Astrocyte (in vitro differentiated cells and primary cell): ENCODE results near the gene DNAJC4. TPM values are rescaled to one million over a fixed set of nuclear protein-coding genes. Genes with fewer than 3 reads are reported as not detected.
A peak's percentile ranks its signal among the peaks of the same experiment; 100 is the strongest.

ENCODE experiments used
- DNase-seq: peaks from one replicate; pipeline ENCODE4 v3.0.0-alpha.2; 2010; ENCODE audit warnings: low read depth
- FAIRE-seq: peaks from 2 replicates; lab custom pipeline; 2011; peaks lifted over from hg19 to GRCh38; lab: Jason Lieb, UNC
- H2AFZ ChIP-seq: 2 replicates; pipeline ENCODE4 v1.6.0; 2012; ENCODE audit warnings: low read depth, low read length, inconsistent platforms
- H3K27ac ChIP-seq: 2 replicates; pipeline ENCODE4 v1.5.1; 2011; ENCODE audit warnings: low read depth, low read length, inconsistent platforms
- H3K27me3 ChIP-seq: 2 replicates; pipeline ENCODE4 v1.6.0; 2011; ENCODE audit warnings: low read length, inconsistent platforms; ENCODE audit not compliant: insufficient read depth
- H3K36me3 ChIP-seq: 2 replicates; pipeline ENCODE4 v1.5.1; 2011; ENCODE audit warnings: low read length, inconsistent platforms; ENCODE audit not compliant: insufficient read depth
- H3K4me1 ChIP-seq: 2 replicates; pipeline ENCODE4 v1.5.1; 2011; ENCODE audit warnings: low read length, inconsistent platforms; ENCODE audit not compliant: insufficient read depth
- H3K4me2 ChIP-seq: 2 replicates; pipeline ENCODE4 v1.6.0; 2012; ENCODE audit warnings: low read length, inconsistent platforms
- H3K4me3 ChIP-seq: 2 replicates; pipeline ENCODE4 v1.5.1; 2011; ENCODE audit warnings: low read depth, mild to moderate bottlenecking, low read length, inconsistent platforms; ENCODE audit not compliant: insufficient read depth
- H3K79me2 ChIP-seq: 2 replicates; pipeline ENCODE4 v1.6.0; 2012; ENCODE audit warnings: mild to moderate bottlenecking, low read length, inconsistent platforms; ENCODE audit not compliant: insufficient read depth
- H3K9ac ChIP-seq: 2 replicates; pipeline ENCODE4 v1.6.0; 2012; ENCODE audit warnings: mild to moderate bottlenecking, low read length, inconsistent platforms
- H3K9me3 ChIP-seq: 2 replicates; pipeline ENCODE4 v1.5.1; 2012; ENCODE audit warnings: low read depth, mild to moderate bottlenecking, low read length, inconsistent platforms; ENCODE audit not compliant: insufficient read depth
- H4K20me1 ChIP-seq: 2 replicates; pipeline ENCODE4 v1.6.0; 2012; ENCODE audit warnings: low read length, inconsistent platforms; ENCODE audit not compliant: insufficient read depth
- H3K27ac Mint-ChIP-seq: one replicate; pipeline ENCODE4 v1.8.0; 2021; ENCODE audit warnings: mild to moderate bottlenecking, mixed read lengths; ENCODE audit not compliant: unreplicated experiment
- H3K27me3 Mint-ChIP-seq: one replicate; pipeline ENCODE4 v1.8.0; 2021; ENCODE audit warnings: low read depth, mixed read lengths; ENCODE audit not compliant: unreplicated experiment
- H3K36me3 Mint-ChIP-seq: one replicate; pipeline ENCODE4 v1.8.0; 2021; ENCODE audit warnings: low read depth, mixed read lengths; ENCODE audit not compliant: unreplicated experiment
- H3K4me1 Mint-ChIP-seq: one replicate; pipeline ENCODE4 v1.8.0; 2021; ENCODE audit warnings: low read depth, mixed read lengths; ENCODE audit not compliant: unreplicated experiment
- H3K4me3 Mint-ChIP-seq: one replicate; pipeline ENCODE4 v1.8.0; 2021; ENCODE audit warnings: mild to moderate bottlenecking, moderate library complexity, mixed read lengths; ENCODE audit not compliant: unreplicated experiment
- H3K9me3 Mint-ChIP-seq: one replicate; pipeline ENCODE4 v1.8.0; 2021; ENCODE audit warnings: mild to moderate bottlenecking, mixed read lengths; ENCODE audit not compliant: unreplicated experiment
- EZH2 ChIP-seq: IDR thresholded peaks from 2 replicates; pipeline ENCODE4 v1.6.1; 2012; ENCODE audit warnings: mild to moderate bottlenecking, low read length, inconsistent platforms; ENCODE audit not compliant: insufficient read depth
- total RNA-seq: library from RNA; stranded (reverse); gene quantifications from 2 replicates; pipeline ENCODE4 v1.2.1, GENCODE V29; 2021
- TF ChIP-seq, protein P1 (sequence below): IDR thresholded peaks from 2 replicates; pipeline ENCODE4 v1.5.1; 2011; ENCODE audit warnings: low read depth, mild to moderate bottlenecking, inconsistent platforms, low read length, moderate library complexity; ENCODE audit not compliant: insufficient read depth

DNAJC4 gene
- total RNA-seq, 1 donor from 2014 or later = 23.8 TPM

DNA sequence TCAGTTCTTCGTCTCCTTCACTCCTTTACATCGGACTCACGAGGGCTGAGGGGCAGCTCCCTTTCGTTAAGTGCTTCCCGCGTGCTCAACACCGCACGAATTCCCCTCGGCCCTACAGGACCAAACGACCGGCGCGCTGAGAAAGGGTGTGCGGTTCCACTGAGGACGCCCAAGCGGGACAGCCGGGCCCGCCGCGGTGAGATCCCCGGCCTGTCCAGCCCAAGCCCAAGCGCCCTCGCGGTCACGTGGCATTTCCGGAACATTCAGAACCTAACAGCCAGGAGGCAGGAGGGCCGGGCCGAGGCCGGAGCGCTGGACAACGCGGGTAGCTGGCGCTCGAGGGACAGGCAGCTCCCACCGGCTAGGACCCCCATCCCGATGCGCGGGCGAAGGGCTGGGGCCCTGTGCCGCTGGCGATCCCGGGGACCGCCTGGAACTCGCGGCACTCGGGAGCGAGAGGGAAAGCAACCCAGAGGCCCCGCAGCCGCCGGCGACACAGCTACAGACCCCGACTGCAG, 45.1 kb upstream of the DNAJC4 start:
- Histone ChIP-seq H3K27ac (peak overlapping the region; percentile 86), H2AFZ (peak overlapping the region; percentile 76), H3K27me3 (no peaks in the 10 kb centered on the region), H3K36me3 (peaks cover 5% of the 10 kb centered on the region), H3K4me3 (peak overlapping the region; percentile 70), H3K9me3 (no peaks in the 10 kb centered on the region), H3K4me1 (peaks cover 22% of the 10 kb centered on the region), H4K20me1 (peaks cover 11% of the 10 kb centered on the region), H3K4me2 (peak overlapping the region; percentile 93), H3K79me2 (peaks cover 27% of the 10 kb centered on the region), H3K9ac (peak overlapping the region; percentile 90)
- peak overlapping the region; percentile 87 for H3K27ac Mint-ChIP-seq
- H3K36me3 Mint-ChIP-seq = peaks cover 3% of the 10 kb centered on the region
- FAIRE-seq = no peak
- no peaks in the 10 kb centered on the region for H3K9me3 Mint-ChIP-seq
- TF ChIP-seq, protein P1, sequence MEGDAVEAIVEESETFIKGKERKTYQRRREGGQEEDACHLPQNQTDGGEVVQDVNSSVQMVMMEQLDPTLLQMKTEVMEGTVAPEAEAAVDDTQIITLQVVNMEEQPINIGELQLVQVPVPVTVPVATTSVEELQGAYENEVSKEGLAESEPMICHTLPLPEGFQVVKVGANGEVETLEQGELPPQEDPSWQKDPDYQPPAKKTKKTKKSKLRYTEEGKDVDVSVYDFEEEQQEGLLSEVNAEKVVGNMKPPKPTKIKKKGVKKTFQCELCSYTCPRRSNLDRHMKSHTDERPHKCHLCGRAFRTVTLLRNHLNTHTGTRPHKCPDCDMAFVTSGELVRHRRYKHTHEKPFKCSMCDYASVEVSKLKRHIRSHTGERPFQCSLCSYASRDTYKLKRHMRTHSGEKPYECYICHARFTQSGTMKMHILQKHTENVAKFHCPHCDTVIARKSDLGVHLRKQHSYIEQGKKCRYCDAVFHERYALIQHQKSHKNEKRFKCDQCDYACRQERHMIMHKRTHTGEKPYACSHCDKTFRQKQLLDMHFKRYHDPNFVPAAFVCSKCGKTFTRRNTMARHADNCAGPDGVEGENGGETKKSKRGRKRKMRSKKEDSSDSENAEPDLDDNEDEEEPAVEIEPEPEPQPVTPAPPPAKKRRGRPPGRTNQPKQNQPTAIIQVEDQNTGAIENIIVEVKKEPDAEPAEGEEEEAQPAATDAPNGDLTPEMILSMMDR = peak; percentile 7
- no peak for TF ChIP-seq EZH2
- H3K27me3 Mint-ChIP-seq = no peaks in the 10 kb centered on the region
- DNase-seq = peak; percentile 75
- peak overlapping the region; percentile 96 for H3K4me3 Mint-ChIP-seq
- H3K4me1 Mint-ChIP-seq = peaks cover 17% of the 10 kb centered on the region

DNA sequence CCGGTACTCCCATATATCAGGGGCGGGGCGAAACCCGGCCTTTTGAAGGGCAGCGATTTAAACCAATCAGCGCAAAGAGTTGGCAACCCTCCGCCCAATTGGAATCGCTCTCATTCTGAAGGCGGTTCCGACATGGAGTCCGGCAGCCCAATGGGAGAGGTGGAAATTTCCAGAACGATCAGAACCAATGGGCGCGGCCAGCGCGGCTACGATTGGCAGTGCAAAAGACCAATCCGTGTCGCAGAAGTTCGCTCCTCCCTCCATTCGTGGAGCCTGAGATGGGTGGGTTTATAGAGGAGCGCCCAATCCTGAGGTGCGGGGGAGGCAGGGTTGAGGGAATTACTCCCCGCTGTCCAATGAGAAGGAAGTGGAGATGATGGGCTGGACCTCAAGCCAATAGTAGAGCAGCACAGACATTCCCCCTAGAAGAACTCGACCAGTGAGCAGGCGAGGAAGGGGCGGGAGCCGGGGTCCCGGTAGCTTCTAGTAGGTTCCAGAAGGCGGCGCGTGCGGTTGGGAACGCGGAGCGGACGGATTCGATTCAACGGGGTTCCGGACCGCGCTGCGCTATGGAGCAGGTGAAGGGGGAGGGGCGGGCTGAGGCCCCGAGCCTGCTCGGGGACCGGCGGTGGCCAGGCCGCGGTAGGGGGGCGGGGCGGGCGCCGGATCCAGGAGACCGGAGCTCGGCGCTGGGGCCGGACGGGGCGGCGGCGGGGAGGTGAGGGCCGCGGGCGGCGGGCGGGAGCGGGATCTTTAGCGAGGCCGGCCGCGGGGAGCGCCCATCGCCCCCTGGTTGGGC, 44.5 kb upstream of the DNAJC4 start, which contains the start of gene STIP1:
STIP1 (plus strand) TSS at position 479 of the 799 bp plus-strand sequence; CDS start at position 570, 91 bp downstream.
- Histone ChIP-seq H3K4me2 (peak within 1 kb of the TSS; percentile 93), H3K27me3 (no peaks in the 10 kb centered on the region), H3K36me3 (peaks cover 5% of the 10 kb centered on the region), H2AFZ (peak within 1 kb of the TSS; percentile 76), H3K27ac (peak within 1 kb of the TSS; percentile 86), H3K4me3 (peak within 1 kb of the TSS; percentile 70), H4K20me1 (peaks cover 17% of the 10 kb centered on the region), H3K4me1 (peaks cover 21% of the 10 kb centered on the region), H3K79me2 (peaks cover 33% of the 10 kb centered on the region), H3K9ac (peak within 1 kb of the TSS; percentile 90), H3K9me3 (no peaks in the 10 kb centered on the region)
- Mint-ChIP-seq H3K4me1 (peaks cover 17% of the 10 kb centered on the region), H3K4me3 (peak within 1 kb of the TSS; percentile 96), H3K36me3 (peaks cover 3% of the 10 kb centered on the region), H3K27me3 (no peaks in the 10 kb centered on the region), H3K27ac (peak within 1 kb of the TSS; percentile 93), H3K9me3 (no peaks in the 10 kb centered on the region)
- DNase-seq (peak; percentile 100), FAIRE-seq (peak; percentile 32)
- TF ChIP-seq, protein P1 = peak; percentile 19
- TF ChIP-seq EZH2 = no peak
